Heart left ventricle (tissue), 16 donors: Measurements from ENCODE around the gene KIF26B. TPM values are rescaled to one million over a fixed set of nuclear protein-coding genes. Genes with fewer than 3 reads are reported as not detected.

ENCODE experiments used
- ATAC-seq, 4 donors: fragments of 200-7000 bp; cut with Tn5 transposase; one replicate each; pipeline ENCODE4 v1.9.1; 2020 to 2022; ENCODE audit warnings: moderate library complexity in 4 of 4, mild to moderate bottlenecking in 3 of 4, moderate number of reproducible peaks in 1 of 4
- DNase-seq, 5 donors: peaks; one replicate each; pipeline ENCODE4 v3.0.0-alpha.2; 2020
- H3K27ac ChIP-seq, 12 donors: fragments of 200-600 bp; sonication (generic) in 4 of 12; one replicate each; pipeline versions ENCODE4 v1.5.0 to v1.8.0; 2016 to 2022; ENCODE audit warnings: mild to moderate bottlenecking in 2 of 12
- H3K27me3 ChIP-seq, 9 donors: fragments of 200-600 bp; sonication (generic) in 2 of 9; one replicate each; pipeline versions ENCODE4 v1.5.1 to v1.8.0; 2016 to 2022; ENCODE audit warnings: mild to moderate bottlenecking in 3 of 9
- H3K36me3 ChIP-seq, 9 donors: fragments of 200-600 bp; sonication (generic) in 2 of 9; one replicate each; pipeline versions ENCODE4 v1.5.0 to v1.8.0; 2018 to 2022; ENCODE audit warnings: mild to moderate bottlenecking in 2 of 9
- H3K4me1 ChIP-seq, 12 donors: fragments of 200-600 bp; sonication (generic) in 4 of 12; one replicate each; pipeline versions ENCODE4 v1.5.0 to v1.8.0; 2016 to 2022; ENCODE audit warnings: mild to moderate bottlenecking in 3 of 12
- H3K4me3 ChIP-seq, 12 donors: fragments of 200-600 bp; sonication (generic) in 4 of 12; one replicate each; pipeline versions ENCODE4 v1.5.0 to v1.8.0; 2017 to 2022; ENCODE audit warnings: mild to moderate bottlenecking in 9 of 12, moderate library complexity in 4 of 12
- H3K9me3 ChIP-seq, 12 donors: fragments of 200-600 bp; sonication (generic) in 4 of 12; one replicate each; pipeline versions ENCODE4 v1.5.0 to v1.8.0; 2016 to 2022; ENCODE audit warnings: mild to moderate bottlenecking in 1 of 12
- CTCF ChIP-seq, 12 donors: fragments of 200-600 bp; sonication (generic) in 4 of 12; IDR thresholded peaks; one replicate each; pipeline versions ENCODE4 v1.5.0 to v1.8.0; 2018 to 2022; ENCODE audit warnings: antibody characterized with exemption in 12 of 12, mild to moderate bottlenecking in 5 of 12
- POLR2A ChIP-seq, 2 donors: fragments of 450-650 bp; IDR thresholded peaks; one replicate each; pipeline ENCODE4 v1.6.1; 2017; ENCODE audit warnings: antibody characterized with exemption in 2 of 2, mild to moderate bottlenecking in 2 of 2, moderate library complexity in 2 of 2
- WGBS, 4 donors: extraction: QIAGEN DNeasy Blood & Tissue Kit in 2 of 4; methylation state at CpG; one replicate each; pipeline versions ENCODE4 v1.1.5 to v1.1.7; 2013 to 2018; 5-methylcytosine and 5-hydroxymethylcytosine counted together
- intact Hi-C, 10 donors: fragments of 100-400 bp; cut with DNase I; formaldehyde crosslinking; loops; one replicate each; pipeline versions ENCODE4 v1.11.1 to v1.14.2; 2022
- polyA plus RNA-seq, 2 donors: library from polyadenylated mRNA; stranded (reverse); fragments of 200-250 nt; gene quantifications; one replicate each; pipeline ENCODE4 v1.2.3, GENCODE V29; 2013
- total RNA-seq, 9 donors: library from RNA; depleted of rRNA in 2 of 9; stranded (reverse); fragments of >200 nt in 2 of 9; fragmentation: NEBNext Ultra II Directional in 3 of 9; extraction: Animal tissue kit (Norgen Biotek cat#: 25700) in 3 of 9; gene quantifications; one replicate each; pipeline versions ENCODE4 v1.1.0 to v1.2.4, GENCODE V29; 2016 to 2023
- donor health status: ischemic (EF 13 %, LVEDD 7.1; RV severe dilation, severe dysfunction).
- donor health status: healthy with polysubstance abuse.
- donor health status: DM: no; HTN: yes; CAD: no.
- donor health status: DM: no; HTN: no; CAD: no.
- donor health status: ischemic (EF 25% LVEDD 6.9; RV normal size, moderate dysfunction).
- donor health status: ischemic (EF 25% LVEDD 5.7; RV mildly dilated, moderate dysfunction).
- donor health status: healthy.
- donor health status: DM: yes; HTN: yes; CAD: no.
- donor health status: ischemic (EF 35%, LVEDD 5.7; RV mildly dilated, moderate dysfunction).
- donor health status: nonischemic (EF 11% LVEDD 7.7; RV severe dilation, severe dysfunction).
- donor health status: DM: yes; HTN: yes; CAD: no.
- donor health status: PGD.
- donor health status: ischemic (EF 29% LVEDD 5.4; RV normal size, mild dysfunction).
- donor health status: nonischemic (EF 23%, LVEDD 6.1; RV moderate dilation, normal function).

KIF26B gene
- total and polyA plus RNA-seq, 11 donors = 1.2 to 7.0 (median 2.3) TPM

GRCh38 chr1:245685111-245685810 lies 530.5 kb downstream of the KIF26B start:
- peaks cover 0 to 8% (median 0%) of the 10 kb centered on the region in 9 donors for H3K27me3 ChIP-seq
- WGBS, 4 donors = 93 to 96% (median 95%) methylated on average over 27 to 45 of the region's 45 CpGs
- TF ChIP-seq POLR2A (IDR thresholded peaks at IDR 0.05) (no peak), CTCF (IDR thresholded peaks at IDR 0.05) (no peak)
- H3K4me3 ChIP-seq = no peak overlapping the region
- no peaks in the 10 kb centered on the region for H3K36me3 ChIP-seq
- ATAC-seq = no peak
- peaks cover 0 to 14% (median 6%) of the 10 kb centered on the region in 12 donors for H3K4me1 ChIP-seq
- no peaks in the 10 kb centered on the region for H3K9me3 ChIP-seq
- H3K27ac ChIP-seq = no peak overlapping the region
- DNase-seq = no peak
- intact Hi-C loops = loop anchor here in 2 of 10 donors (10.0 kb wide), 2 partner anchors 320 to 530 kb away; partner anchors contain the start of gene KIF26B (in 1 of the 2)

GRCh38 chr1:245686006-245686405 lies 531.2 kb downstream of the KIF26B start:
- WGBS, 4 donors = 90 to 99% (median 97%) methylated on average over 10 to 25 of the region's 25 CpGs
- no peak for DNase-seq
- Histone ChIP-seq H3K27ac (no peak overlapping the region), H3K36me3 (no peaks in the 10 kb centered on the region), H3K4me3 (no peak overlapping the region), H3K9me3 (no peaks in the 10 kb centered on the region), H3K27me3 (peaks cover 0 to 8% (median 0%) of the 10 kb centered on the region in 9 donors), H3K4me1 (peaks cover 0 to 14% (median 6%) of the 10 kb centered on the region in 12 donors)
- TF ChIP-seq POLR2A (IDR thresholded peaks at IDR 0.05) (no peak), CTCF (IDR thresholded peaks at IDR 0.05) (no peak)
- intact Hi-C loops = loop anchor here in 2 of 10 donors (10.0 kb wide), 2 partner anchors 319 to 531 kb away; partner anchors contain the start of gene KIF26B (in 1 of the 2)
- no peak for ATAC-seq

GRCh38 chr1:245686446-245687030 lies 531.8 kb downstream of the KIF26B start:
- intact Hi-C loops = loop anchor here in 2 of 10 donors (10.0 kb wide), 2 partner anchors 318 to 532 kb away; partner anchors contain the start of gene KIF26B (in 1 of the 2)
- Histone ChIP-seq H3K4me3 (no peak overlapping the region), H3K27me3 (peaks cover 0 to 8% (median 0%) of the 10 kb centered on the region in 9 donors), H3K9me3 (no peaks in the 10 kb centered on the region), H3K27ac (no peak overlapping the region), H3K4me1 (peaks cover 0 to 14% (median 6%) of the 10 kb centered on the region in 12 donors), H3K36me3 (no peaks in the 10 kb centered on the region)
- DNase-seq (no peak), ATAC-seq (no peak)
- 92 to 97% (median 95%) methylated on average over 26 to 30 of the region's 30 CpGs for WGBS, 4 donors
- no peak for TF ChIP-seq CTCF (IDR thresholded peaks at IDR 0.05)
- TF ChIP-seq POLR2A (IDR thresholded peaks at IDR 0.05) = no peak

- no peak for ATAC-seq
- Histone ChIP-seq H3K36me3 (no peaks in the 10 kb centered on the region), H3K4me3 (no peak overlapping the region), H3K4me1 (peaks cover 0 to 14% (median 6%) of the 10 kb centered on the region in 12 donors), H3K27me3 (peaks cover 0 to 8% (median 0%) of the 10 kb centered on the region in 9 donors), H3K9me3 (no peaks in the 10 kb centered on the region), H3K27ac (no peak overlapping the region)
- intact Hi-C loops = loop anchor here in 2 of 10 donors (10.0 kb wide), 2 partner anchors 318 to 532 kb away; partner anchors contain the start of gene KIF26B (in 1 of the 2)
- no peak for DNase-seq
- WGBS, 4 donors = 84 to 89% (median 88%) methylated on average over 17 to 20 of the region's 20 CpGs
- TF ChIP-seq CTCF (IDR thresholded peaks at IDR 0.05) (no peak), POLR2A (IDR thresholded peaks at IDR 0.05) (no peak)
Observed at GRCh38 chr1:245687152-245687635, 532.4 kb downstream of the KIF26B start.
